ENCODE data around the gene PHF23.

- TF ChIP-seq CTCF (IDR thresholded peaks at IDR 0.05) (no peak), POLR2A (IDR thresholded peaks at IDR 0.05) (no peak)
Measured at GRCh38 chr17:7215136-7215638, 24.1 kb downstream of the PHF23 start.
